HG02588 (cell line): Measurements from ENCODE around the gene SPRING1.
"Not testable (repeated sequence)": the region's sequence is repeated elsewhere in the genome, so short reads cannot be mapped to it uniquely, and the experiment has no call there.

ENCODE experiments used
- ATAC-seq: cut with Tn5 transposase; IDR thresholded peaks from one replicate; pipeline ENCODE4 v1.9.1; 2021; ENCODE audit warnings: mild to moderate bottlenecking, moderate library complexity; ENCODE audit not compliant: unreplicated experiment

SPRING1 gene

GRCh38 chr12:116737774-116738657 is at the start of gene SPRING1, which contains the start of gene RNFT2:
Gene SPRING1, minus strand, starts transcription at chr12:116738069. Its CDS starts 169 bp downstream, at chr12:116737900.
Gene RNFT2, plus strand, starts transcription at chr12:116738315. Its CDS starts 2,183 bp downstream, at chr12:116740498.
- peak; percentile 97 for ATAC-seq

- no peak for ATAC-seq
Observed at GRCh38 chr12:116784238-116784612, 46.4 kb upstream of the SPRING1 start.

- no peak for ATAC-seq
Observed at GRCh38 chr12:116783525-116784237, 45.8 kb upstream of the SPRING1 start.

- no peak for ATAC-seq
Observed at GRCh38 chr12:116780942-116781341, 43.1 kb upstream of the SPRING1 start.

GRCh38 chr12:116779597-116779996 is 41.7 kb upstream of the SPRING1 start:
- no peak for ATAC-seq

- ATAC-seq: no peak
Observed at GRCh38 chr12:116777245-116777644, 39.4 kb upstream of the SPRING1 start.

- no peak for ATAC-seq
Observed at GRCh38 chr12:116774020-116774419, 36.2 kb upstream of the SPRING1 start.

GRCh38 chr12:116773276-116773731 is 35.4 kb upstream of the SPRING1 start:
- no peak for ATAC-seq

- ATAC-seq: no peak
Observed at GRCh38 chr12:116771651-116772050, 33.8 kb upstream of the SPRING1 start.

GRCh38 chr12:116766746-116767145 is 28.9 kb upstream of the SPRING1 start:
- ATAC-seq: no peak

- no peak for ATAC-seq
Observed at GRCh38 chr12:116766285-116766684, 28.4 kb upstream of the SPRING1 start.

- no peak for ATAC-seq
Observed at GRCh38 chr12:116765271-116765670, 27.4 kb upstream of the SPRING1 start.

GRCh38 chr12:116761499-116761898 is 23.6 kb upstream of the SPRING1 start:
- no peak for ATAC-seq

- no peak for ATAC-seq
Observed at GRCh38 chr12:116760622-116761020, 22.8 kb upstream of the SPRING1 start.

- no peak for ATAC-seq
Observed at GRCh38 chr12:116759783-116760621, 22.1 kb upstream of the SPRING1 start.

GRCh38 chr12:116754783-116755182 is 16.9 kb upstream of the SPRING1 start:
- not testable (repeated sequence) for ATAC-seq

GRCh38 chr12:116754097-116754496 is 16.2 kb upstream of the SPRING1 start:
- not testable (repeated sequence) for ATAC-seq

GRCh38 chr12:116750298-116750697 is 12.4 kb upstream of the SPRING1 start:
- no peak for ATAC-seq

- ATAC-seq: no peak
Observed at GRCh38 chr12:116749884-116750283, 12.0 kb upstream of the SPRING1 start.

GRCh38 chr12:116745554-116745953 is 7.7 kb upstream of the SPRING1 start:
- no peak for ATAC-seq

- ATAC-seq: no peak
Observed at GRCh38 chr12:116744766-116745165, 6.9 kb upstream of the SPRING1 start.
